GM19463 (cell line): ENCODE data around the gene ENPP6.

ENCODE experiments used
- ATAC-seq: cut with Tn5 transposase; IDR thresholded peaks from one replicate; pipeline ENCODE4 v1.9.1; 2021; ENCODE audit warnings: mild to moderate bottlenecking, moderate library complexity; ENCODE audit not compliant: unreplicated experiment

Gene ENPP6

GRCh38 chr4:184217634-184218033 lies at the start of gene ENPP6:
ENPP6 (minus strand) TSS chr4:184217873; CDS start chr4:184217819, 54 bp downstream.
- no peak for ATAC-seq

- ATAC-seq: no peak
These were observed 49.5 kb upstream of the ENPP6 start for GRCh38 chr4:184267206-184267608.

DNA sequence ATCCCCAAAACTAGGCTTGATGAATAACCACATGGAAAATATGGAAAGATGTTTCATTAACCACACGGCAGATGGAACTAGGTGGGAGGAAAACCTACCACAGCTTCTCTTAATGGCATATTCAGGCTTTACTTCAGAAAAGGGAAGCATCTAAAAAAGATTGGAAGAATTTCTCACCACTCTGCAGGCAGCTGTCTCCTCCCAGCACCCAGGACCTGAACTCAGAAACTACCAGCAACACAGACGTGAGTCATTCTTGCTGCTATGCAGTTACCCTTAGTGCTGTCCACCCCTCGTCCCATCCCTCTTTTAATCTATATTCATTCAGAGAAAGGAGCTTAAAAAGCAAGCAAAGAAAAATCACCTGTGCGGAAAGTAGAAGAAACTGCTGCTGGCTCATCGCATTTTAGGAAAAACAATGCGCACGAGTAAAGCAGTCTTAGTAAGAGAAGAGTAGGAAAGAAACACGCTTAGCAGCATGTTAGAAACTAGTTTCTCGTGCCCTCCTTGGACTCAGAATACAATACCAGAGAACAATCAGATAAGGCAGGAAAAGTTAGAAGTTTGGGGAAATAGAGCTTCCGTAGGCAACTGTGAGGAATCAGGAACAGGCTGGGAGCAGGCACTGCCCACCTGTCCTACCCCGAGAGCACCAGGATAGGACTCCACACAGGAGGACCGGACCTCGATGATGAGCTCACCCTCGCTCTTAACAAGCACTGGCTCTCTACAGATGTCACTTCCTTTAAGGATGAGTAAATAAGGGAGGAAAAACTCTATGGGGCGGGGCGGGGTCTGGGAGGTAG lies 48.1 kb upstream of the ENPP6 start:
- peak; percentile 31 for ATAC-seq

- no peak for ATAC-seq
These were observed 46.4 kb upstream of the ENPP6 start for GRCh38 chr4:184263910-184264732.

- no peak for ATAC-seq
These were observed 45.8 kb upstream of the ENPP6 start for GRCh38 chr4:184263461-184263860.

DNA sequence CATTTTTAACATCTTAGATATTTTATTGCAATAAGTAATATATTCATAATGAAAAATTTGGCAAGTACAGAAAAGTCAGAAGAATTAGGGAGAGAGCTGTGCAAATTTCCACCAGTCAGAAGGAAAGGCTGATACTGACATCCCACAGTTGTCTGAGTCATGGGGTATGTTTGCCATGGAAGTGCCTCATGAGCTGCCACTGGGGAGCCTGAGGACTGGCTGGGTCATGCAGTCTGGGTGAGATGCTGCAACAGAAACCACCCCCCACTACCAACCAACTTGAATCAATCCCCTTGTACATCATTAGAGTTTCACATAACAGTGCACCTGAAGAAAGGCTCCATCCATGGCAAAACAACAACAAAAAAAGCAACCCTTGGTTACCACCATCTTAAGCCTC lies 45.2 kb upstream of the ENPP6 start:
- ATAC-seq: no peak

DNA sequence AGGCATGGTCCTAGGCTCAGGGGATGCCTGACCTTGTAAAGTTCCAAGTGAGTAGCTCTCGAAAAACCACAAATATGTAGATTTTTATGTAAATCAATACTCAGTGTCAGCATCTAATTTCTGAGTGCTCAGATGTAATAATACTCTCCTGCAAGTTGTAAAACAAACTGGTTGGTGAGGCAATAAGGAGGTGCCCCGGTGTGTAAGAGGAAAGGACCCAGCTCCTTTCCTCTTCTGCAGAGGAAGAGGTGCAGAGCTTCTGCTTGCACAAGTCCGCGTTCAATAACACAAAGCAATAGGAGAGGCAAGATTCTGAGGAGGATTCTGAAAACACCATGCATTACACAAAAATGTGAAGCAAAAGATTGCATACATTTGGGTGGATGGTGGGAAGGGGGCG lies 43.6 kb upstream of the ENPP6 start:
- ATAC-seq: no peak

GRCh38 chr4:184259866-184260265 lies 42.2 kb upstream of the ENPP6 start:
- no peak for ATAC-seq

GRCh38 chr4:184259081-184259480 lies 41.4 kb upstream of the ENPP6 start:
- ATAC-seq: no peak

DNA sequence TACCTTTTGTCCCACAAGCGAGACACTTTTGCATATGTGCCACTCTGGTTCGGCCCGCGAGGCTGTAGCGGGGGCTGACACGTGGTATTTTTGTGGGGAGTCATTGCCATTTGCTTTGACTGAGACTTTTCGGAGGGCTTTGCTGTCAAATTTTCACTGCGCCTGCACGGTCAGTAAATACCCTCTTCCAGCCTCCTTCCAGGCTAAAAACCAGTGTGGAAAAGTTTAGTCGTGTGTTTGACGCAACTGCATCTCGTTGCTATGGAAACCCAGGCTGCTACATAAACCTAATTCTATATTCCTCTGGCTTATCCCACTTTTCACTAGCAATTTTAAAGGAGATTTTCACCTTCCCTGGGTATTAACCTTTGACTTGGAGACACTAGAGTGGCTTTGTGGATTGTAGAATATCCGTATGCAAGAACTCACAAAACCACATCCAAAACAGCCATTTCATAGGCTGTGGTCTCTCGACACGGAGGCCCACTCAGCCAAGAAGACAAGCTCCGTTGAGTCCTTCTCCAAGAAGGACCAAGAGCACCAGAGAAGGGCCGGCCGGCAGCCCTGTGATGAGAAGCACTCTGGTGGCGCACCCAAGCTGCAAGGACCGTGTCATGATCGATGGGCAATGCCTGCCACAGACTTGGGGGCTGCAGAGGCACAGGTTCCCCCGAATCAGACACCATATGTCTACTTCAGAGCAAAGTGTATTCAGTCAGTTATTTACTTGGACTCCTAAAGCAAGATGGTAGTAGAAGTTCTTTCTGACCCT lies 38.4 kb upstream of the ENPP6 start:
- ATAC-seq: no peak

- ATAC-seq: no peak
These were observed 37.7 kb upstream of the ENPP6 start for GRCh38 chr4:184255361-184255760.

- no peak for ATAC-seq
These were observed 35.4 kb upstream of the ENPP6 start for GRCh38 chr4:184253072-184253420.

DNA sequence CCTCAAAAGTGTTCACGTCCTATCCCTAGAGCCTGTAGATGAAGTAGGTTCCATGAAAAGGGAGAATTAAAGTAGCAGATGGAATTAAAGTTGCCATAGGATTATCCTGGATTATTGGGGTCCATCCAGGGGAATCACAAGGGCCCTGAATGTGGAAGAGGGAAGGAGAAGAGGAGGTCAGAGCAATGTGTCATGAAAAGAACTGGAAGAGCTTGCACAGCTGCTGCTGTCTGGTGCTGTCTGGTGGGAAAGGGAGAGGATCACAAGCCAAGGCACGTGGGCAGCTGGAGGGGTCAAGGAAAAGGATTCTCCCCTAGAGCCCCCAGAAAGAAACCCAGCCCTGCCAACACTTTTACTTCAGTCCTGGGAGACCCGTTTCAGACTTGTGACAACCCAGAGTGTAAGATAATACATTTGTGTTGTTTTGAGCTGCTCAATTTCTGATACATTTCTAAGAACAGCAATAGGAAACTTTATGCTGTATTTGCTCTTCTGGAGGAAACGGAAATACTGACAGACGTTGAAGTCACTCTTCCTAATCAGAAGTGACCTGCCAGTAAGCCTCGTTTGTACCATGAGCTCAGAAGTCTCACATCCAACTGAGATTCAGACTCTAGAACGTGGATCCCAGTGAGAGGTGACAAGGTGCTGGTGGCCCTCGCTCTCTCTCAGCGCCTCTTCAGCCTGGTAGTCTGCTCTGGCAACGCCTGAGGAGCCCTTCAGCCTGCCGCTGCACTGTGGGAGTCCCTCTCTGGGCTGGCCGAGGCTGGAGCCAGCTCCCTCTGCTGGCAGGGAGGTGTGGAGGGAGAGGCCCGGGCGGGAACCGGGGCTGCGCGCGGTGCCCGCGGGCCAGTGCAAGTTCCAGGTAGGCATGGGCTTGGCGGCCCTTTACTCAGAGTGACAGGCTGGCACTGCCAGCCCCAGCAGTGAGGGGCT lies 34.7 kb upstream of the ENPP6 start:
- ATAC-seq: no peak

DNA sequence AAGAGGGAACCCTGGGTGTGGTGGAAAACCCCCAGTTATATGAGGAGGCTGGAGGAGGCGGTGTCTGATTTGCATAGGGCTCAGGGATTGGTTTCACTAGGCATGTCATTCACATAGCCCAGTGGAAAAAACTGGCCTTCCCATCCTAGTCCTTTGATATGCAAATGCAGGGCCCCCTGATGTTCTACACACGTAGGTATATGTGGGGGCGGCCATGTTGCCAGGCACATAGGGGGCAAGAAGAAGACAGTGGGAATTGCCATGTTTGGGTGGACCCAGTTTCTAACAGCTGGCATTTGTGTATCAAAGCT lies 34.0 kb upstream of the ENPP6 start:
- ATAC-seq: no peak

DNA sequence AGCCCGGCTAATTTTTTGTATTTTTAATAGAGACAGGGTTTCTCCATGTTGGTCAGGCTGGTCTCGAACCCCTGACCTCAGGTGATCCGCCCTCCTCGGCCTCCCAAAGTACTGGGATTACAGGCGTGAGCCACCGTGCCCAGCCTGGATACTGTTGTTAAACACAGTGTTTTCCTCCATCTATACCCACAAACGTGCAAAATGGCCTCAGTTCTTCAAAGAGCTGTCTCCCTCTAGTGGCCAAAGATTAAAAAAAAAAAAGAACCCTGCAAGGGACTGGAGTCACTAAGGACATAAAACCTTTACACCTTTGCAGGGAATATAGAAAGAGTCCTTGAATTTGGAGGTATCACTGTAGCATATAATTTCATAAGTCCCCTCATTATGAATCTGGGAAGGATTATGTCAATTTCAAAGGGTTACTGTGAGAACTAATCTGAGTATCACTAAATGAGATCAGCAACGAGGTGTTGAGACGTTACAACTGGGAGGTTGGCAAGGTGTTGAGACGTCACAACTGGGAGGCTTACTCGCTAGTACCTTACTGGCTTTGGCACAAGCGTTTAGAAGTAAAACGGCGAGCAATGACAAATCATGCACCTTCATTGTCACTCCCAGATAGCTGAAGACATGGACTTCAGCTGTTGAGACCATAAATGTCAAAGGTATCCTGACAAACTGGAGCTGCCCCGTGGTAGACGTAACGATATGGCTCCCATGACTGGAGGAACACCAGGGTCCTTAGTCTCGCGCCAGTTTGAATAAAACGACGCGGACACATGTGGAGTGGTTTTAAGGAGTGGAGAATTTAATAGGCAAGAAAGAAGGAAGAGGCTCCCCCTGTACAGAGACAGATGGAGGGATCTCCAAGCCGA lies 33.4 kb upstream of the ENPP6 start:
- ATAC-seq: no peak

DNA sequence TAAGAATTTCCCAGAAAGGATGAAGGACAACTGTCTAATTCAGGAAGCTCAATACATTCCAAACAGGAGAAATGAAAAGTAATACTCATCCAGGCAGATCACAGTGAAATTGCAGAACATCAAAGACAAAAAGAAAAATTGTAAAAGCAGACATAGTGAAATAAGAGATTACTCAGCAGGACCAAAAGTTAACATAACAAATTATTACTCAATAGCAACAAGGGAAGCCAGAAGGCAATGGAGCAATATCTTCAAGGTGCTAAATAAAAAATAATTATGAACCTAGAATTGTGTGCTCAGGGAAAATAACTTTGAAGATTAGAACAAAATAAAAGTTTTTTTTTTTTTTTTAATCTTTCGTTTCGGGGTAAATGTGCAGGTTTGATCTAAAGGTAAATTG lies 30.5 kb upstream of the ENPP6 start:
- no peak for ATAC-seq

GRCh38 chr4:184247421-184247820 lies 29.7 kb upstream of the ENPP6 start:
- no peak for ATAC-seq

DNA sequence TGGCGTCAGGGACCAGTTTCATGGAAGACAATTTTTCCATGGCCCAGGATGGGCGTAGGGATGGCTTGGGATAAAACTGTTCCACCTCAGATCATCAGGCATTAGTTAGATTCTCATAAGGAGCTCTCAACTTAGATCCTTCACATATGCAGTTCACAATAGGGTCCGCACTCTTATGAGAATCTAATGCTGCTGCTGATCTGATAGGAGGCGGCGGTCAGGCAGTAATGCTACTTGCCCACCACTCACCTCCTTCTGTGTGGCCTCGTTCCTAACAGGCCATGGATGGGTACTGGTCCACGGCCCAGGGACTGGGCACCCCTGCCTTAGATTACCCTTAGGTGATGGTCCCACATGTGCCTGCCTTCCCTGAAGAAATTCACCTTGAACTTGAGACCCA lies 28.8 kb upstream of the ENPP6 start:
- no peak for ATAC-seq

GRCh38 chr4:184238072-184238745 lies 20.5 kb upstream of the ENPP6 start:
- ATAC-seq: no peak
